Tibial nerve (tissue), 3 donors: ENCODE data around the gene MAP3K1.
A peak's percentile ranks its signal among the peaks of the same experiment; 100 is the strongest.

Experiments used
- POLR2A ChIP-seq, 2 donors: fragments of 450-650 bp; IDR thresholded peaks; one replicate each; pipeline ENCODE4 v1.6.1; 2017; ENCODE audit warnings: antibody characterized with exemption in 2 of 2, mild to moderate bottlenecking in 2 of 2, moderate library complexity in 2 of 2
- TF ChIP-seq, protein P1 (sequence below), 5 experiments: fragments of 200-600 bp in 3 of 5; fragments of 450-650 bp in 2 of 5; sonication (generic) in 3 of 5; IDR thresholded peaks; one replicate each; pipeline ENCODE4 v1.5.1; 2016 to 2019; ENCODE audit warnings: antibody characterized with exemption in 5 of 5, mild to moderate bottlenecking in 3 of 5, moderate library complexity in 2 of 5

- TF ChIP-seq, protein P1, sequence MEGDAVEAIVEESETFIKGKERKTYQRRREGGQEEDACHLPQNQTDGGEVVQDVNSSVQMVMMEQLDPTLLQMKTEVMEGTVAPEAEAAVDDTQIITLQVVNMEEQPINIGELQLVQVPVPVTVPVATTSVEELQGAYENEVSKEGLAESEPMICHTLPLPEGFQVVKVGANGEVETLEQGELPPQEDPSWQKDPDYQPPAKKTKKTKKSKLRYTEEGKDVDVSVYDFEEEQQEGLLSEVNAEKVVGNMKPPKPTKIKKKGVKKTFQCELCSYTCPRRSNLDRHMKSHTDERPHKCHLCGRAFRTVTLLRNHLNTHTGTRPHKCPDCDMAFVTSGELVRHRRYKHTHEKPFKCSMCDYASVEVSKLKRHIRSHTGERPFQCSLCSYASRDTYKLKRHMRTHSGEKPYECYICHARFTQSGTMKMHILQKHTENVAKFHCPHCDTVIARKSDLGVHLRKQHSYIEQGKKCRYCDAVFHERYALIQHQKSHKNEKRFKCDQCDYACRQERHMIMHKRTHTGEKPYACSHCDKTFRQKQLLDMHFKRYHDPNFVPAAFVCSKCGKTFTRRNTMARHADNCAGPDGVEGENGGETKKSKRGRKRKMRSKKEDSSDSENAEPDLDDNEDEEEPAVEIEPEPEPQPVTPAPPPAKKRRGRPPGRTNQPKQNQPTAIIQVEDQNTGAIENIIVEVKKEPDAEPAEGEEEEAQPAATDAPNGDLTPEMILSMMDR (IDR thresholded peaks at IDR 0.05): peak in 1 of 5 experiments; percentile 18
- TF ChIP-seq POLR2A (IDR thresholded peaks at IDR 0.05): no peak
Measured at GRCh38 chr5:56815658-56816545, 553 bp downstream of the MAP3K1 start.
